Measurements from ENCODE around the gene HYAL3.

Gene HYAL3

DNA sequence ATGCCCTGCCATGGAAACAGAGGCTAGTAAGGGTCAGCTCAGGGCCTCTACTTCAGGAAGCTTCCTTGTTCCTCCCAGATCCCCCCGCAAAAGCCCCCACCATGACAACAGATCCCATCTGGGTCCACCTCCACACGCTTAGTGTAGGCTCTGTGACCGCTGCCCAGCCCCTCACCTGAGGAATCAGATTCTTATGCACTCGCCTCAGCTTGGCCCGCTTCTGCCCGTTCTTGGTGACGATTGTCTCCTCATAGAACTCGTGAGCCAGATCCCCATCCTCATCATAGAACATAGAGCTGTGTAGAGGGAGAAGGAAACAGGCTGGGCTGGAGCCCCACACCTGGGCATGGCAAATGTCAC is 27.0 kb upstream of the HYAL3 start:
- Histone ChIP-seq H3K4me3 (ENCODE audit: low read length) (no peak overlapping the region), H3K9ac (ENCODE audit: low read length) (no peak overlapping the region), H2AK5ac (ENCODE audit: low read length) (no peak overlapping the region), H2BK5ac (ENCODE audit: low read length) (no peak overlapping the region), H3K18ac (ENCODE audit: low read length) (no peak overlapping the region), H4K8ac (ENCODE audit: low read depth, low read length) (no peak overlapping the region), H2BK15ac (replicated peaks; ENCODE audit: low read depth) (no peak overlapping the region), H3K4ac (ENCODE audit: low read depth, low read length) (no peak overlapping the region), H3K4me1 (ENCODE audit: control insufficient read depth, low read depth, low read length) (peaks cover 7% of the 10 kb centered on the region), H4K5ac (ENCODE audit: low read length) (no peak overlapping the region), H2BK120ac (ENCODE audit: low read depth, low read length) (no peak overlapping the region), H3K27ac (ENCODE audit: low read depth, low read length) (no peak overlapping the region), H3K4me2 (ENCODE audit: low read length) (no peak overlapping the region), H3K79me1 (ENCODE audit: low read length) (peaks cover 6% of the 10 kb centered on the region), H3K27me3 (ENCODE audit: insufficient read depth, low read length, poor library complexity) (no peaks in the 10 kb centered on the region), H3K23ac (ENCODE audit: low read length) (no peak overlapping the region), H3K79me2 (ENCODE audit: control insufficient read depth, insufficient read depth, low read length) (peaks cover 11% of the 10 kb centered on the region), H3K36me3 (ENCODE audit: control insufficient read depth, insufficient read depth, low read length) (peaks cover 10% of the 10 kb centered on the region), H3K56ac (ENCODE audit: low read length) (no peak overlapping the region)
- no peak for DNase-seq
- no CpG with 5 or more reads among the region's 8 CpGs for WGBS (ENCODE audit: extremely low coverage, insufficient coverage, low lambda C conversion rate)

DNA sequence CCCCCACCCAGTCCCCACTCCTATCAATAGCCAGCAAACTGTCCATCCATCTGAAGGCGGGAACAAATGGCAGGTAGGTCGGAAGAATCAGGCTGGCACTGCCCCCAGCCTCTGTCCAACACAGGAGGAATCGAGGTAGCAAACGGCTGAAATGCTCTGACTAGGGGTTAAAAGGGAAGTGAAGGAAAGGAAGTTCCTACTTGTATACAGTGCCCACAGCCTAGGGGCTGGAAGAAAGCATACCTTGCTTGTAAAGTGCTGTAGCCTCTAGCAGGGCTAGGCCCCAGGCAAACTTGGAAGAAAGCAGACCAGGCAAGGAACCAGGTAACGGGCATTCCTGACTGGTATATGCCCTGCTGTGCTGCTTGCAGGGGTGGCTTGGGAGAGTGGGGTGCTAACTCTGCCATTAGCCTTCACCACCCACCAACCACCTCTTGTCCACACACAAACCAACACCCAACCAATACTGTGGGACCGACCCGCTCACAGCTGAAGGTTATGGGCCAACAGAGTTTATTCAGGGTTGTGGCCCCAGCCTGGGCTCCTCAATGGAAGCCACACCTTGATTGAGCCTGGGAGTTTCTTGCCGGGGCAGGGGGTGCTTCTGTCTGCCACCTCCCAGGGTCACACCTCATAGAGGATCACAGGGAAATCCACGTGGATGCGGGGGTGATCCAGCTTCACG is 26.4 kb upstream of the HYAL3 start:
- H3K9ac ChIP-seq (ENCODE audit: low read length) = no peak overlapping the region
- no CpG with 5 or more reads among the region's 11 CpGs for WGBS (ENCODE audit: extremely low coverage, insufficient coverage, low lambda C conversion rate)

DNA sequence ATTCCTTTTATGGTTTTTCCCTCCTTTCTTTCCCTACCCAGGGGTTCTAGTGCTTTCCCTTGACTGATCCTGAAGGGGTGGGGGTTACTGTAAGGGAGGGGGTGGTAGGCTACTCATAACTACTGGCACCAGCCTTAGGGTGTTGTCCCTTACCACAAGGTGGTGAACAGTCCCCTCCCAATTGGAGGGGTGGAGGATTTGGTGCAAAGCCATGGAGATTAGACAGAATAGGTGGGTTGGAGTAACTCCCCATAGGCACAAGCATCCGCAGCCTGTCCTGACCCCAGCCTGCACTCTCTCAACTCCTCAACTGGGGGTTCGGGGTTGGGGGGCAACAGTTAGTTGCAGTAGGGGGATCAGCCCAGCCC is 25.9 kb upstream of the HYAL3 start:
- Histone ChIP-seq H3K79me1 (ENCODE audit: low read length) (peaks cover 12% of the 10 kb centered on the region), H3K27ac (ENCODE audit: low read depth, low read length) (no peak overlapping the region), H3K4me3 (ENCODE audit: low read length) (no peak overlapping the region), H3K4ac (ENCODE audit: low read depth, low read length) (no peak overlapping the region), H3K36me3 (ENCODE audit: control insufficient read depth, insufficient read depth, low read length) (peaks cover 6% of the 10 kb centered on the region), H3K23ac (ENCODE audit: low read length) (no peak overlapping the region), H2AK5ac (ENCODE audit: low read length) (no peak overlapping the region), H3K18ac (ENCODE audit: low read length) (no peak overlapping the region), H3K4me2 (ENCODE audit: low read length) (no peak overlapping the region), H3K56ac (ENCODE audit: low read length) (no peak overlapping the region), H2BK5ac (ENCODE audit: low read length) (no peak overlapping the region), H4K8ac (ENCODE audit: low read depth, low read length) (no peak overlapping the region), H3K27me3 (ENCODE audit: insufficient read depth, low read length, poor library complexity) (no peaks in the 10 kb centered on the region), H2BK120ac (ENCODE audit: low read depth, low read length) (no peak overlapping the region), H3K4me1 (ENCODE audit: control insufficient read depth, low read depth, low read length) (peaks cover 11% of the 10 kb centered on the region), H4K5ac (ENCODE audit: low read length) (no peak overlapping the region), H3K9ac (ENCODE audit: low read length) (no peak overlapping the region), H2BK15ac (replicated peaks; ENCODE audit: low read depth) (no peak overlapping the region), H3K79me2 (ENCODE audit: control insufficient read depth, insufficient read depth, low read length) (peaks cover 19% of the 10 kb centered on the region)
- no CpG with 5 or more reads among the region's 2 CpGs for WGBS (ENCODE audit: extremely low coverage, insufficient coverage, low lambda C conversion rate)
- DNase-seq = no peak

More for the DNA sequence above, 26.4 kb upstream of the HYAL3 start:
- Histone ChIP-seq H2BK15ac (replicated peaks; ENCODE audit: low read depth) (no peak overlapping the region), H3K79me2 (ENCODE audit: control insufficient read depth, insufficient read depth, low read length) (peaks cover 14% of the 10 kb centered on the region), H3K56ac (ENCODE audit: low read length) (no peak overlapping the region), H3K18ac (ENCODE audit: low read length) (no peak overlapping the region), H3K36me3 (ENCODE audit: control insufficient read depth, insufficient read depth, low read length) (peaks cover 8% of the 10 kb centered on the region), H2AK5ac (ENCODE audit: low read length) (no peak overlapping the region), H2BK5ac (ENCODE audit: low read length) (no peak overlapping the region), H3K4me1 (ENCODE audit: control insufficient read depth, low read depth, low read length) (peaks cover 7% of the 10 kb centered on the region), H2BK120ac (ENCODE audit: low read depth, low read length) (no peak overlapping the region), H4K8ac (ENCODE audit: low read depth, low read length) (no peak overlapping the region), H3K27me3 (ENCODE audit: insufficient read depth, low read length, poor library complexity) (no peaks in the 10 kb centered on the region), H3K4ac (ENCODE audit: low read depth, low read length) (no peak overlapping the region), H3K79me1 (ENCODE audit: low read length) (peaks cover 8% of the 10 kb centered on the region), H3K4me2 (ENCODE audit: low read length) (no peak overlapping the region), H3K23ac (ENCODE audit: low read length) (no peak overlapping the region), H3K27ac (ENCODE audit: low read depth, low read length) (no peak overlapping the region), H3K4me3 (ENCODE audit: low read length) (no peak overlapping the region), H4K5ac (ENCODE audit: low read length) (no peak overlapping the region)
- DNase-seq = no peak

GRCh38 chr3:50324351-50325112 is 25.3 kb upstream of the HYAL3 start:
- Histone ChIP-seq H3K4me1 (ENCODE audit: control insufficient read depth, low read depth, low read length) (peaks cover 14% of the 10 kb centered on the region), H3K23ac (ENCODE audit: low read length) (no peak overlapping the region), H2BK15ac (replicated peaks; ENCODE audit: low read depth) (no peak overlapping the region), H4K8ac (ENCODE audit: low read depth, low read length) (no peak overlapping the region), H2BK120ac (ENCODE audit: low read depth, low read length) (no peak overlapping the region), H3K27me3 (ENCODE audit: insufficient read depth, low read length, poor library complexity) (no peaks in the 10 kb centered on the region), H3K4me2 (ENCODE audit: low read length) (no peak overlapping the region), H3K79me2 (ENCODE audit: control insufficient read depth, insufficient read depth, low read length) (peaks cover 24% of the 10 kb centered on the region), H3K18ac (ENCODE audit: low read length) (no peak overlapping the region), H3K56ac (ENCODE audit: low read length) (peak overlapping the region; percentile 35), H2AK5ac (ENCODE audit: low read length) (peak overlapping the region; percentile 20), H3K4me3 (ENCODE audit: low read length) (no peak overlapping the region), H4K5ac (ENCODE audit: low read length) (no peak overlapping the region), H3K9ac (ENCODE audit: low read length) (peak overlapping the region; percentile 2), H3K4ac (ENCODE audit: low read depth, low read length) (no peak overlapping the region), H3K27ac (ENCODE audit: low read depth, low read length) (no peak overlapping the region), H2BK5ac (ENCODE audit: low read length) (no peak overlapping the region), H3K79me1 (ENCODE audit: low read length) (peaks cover 18% of the 10 kb centered on the region), H3K36me3 (ENCODE audit: control insufficient read depth, insufficient read depth, low read length) (peaks cover 8% of the 10 kb centered on the region)
- WGBS (ENCODE audit: extremely low coverage, insufficient coverage, low lambda C conversion rate) = no CpG with 5 or more reads among the region's 4 CpGs
- DNase-seq = peak; percentile 93

DNA sequence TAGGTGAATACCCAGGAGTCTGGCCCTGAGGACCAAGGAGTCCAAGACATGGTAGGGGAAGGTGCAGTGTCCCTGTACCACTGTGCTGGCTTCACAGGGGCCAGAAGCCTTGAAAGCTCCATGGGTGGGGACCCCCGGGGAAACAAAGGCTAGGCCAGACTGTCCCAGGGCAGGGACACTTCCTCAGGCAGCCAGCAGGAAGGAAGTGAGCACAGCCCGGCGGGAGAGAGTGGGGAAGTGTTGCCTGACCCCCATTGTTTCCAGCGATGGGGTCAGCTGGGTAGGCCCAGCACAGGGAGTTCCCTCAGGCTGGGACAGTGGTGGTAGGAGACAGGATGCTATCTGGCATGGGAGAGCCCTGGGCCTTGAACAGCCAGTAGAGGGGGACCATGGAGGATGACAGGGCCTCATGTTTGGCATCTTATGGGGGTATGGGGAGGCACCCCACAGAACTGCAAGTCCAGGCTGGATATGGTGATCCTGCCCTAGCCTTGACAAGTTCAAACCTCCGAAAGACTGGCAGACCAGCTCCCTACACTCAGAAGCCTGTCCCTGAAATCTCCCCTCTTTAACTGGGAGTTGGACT is 24.5 kb upstream of the HYAL3 start:
- DNase-seq = no peak
- Histone ChIP-seq H3K79me1 (ENCODE audit: low read length) (peaks cover 23% of the 10 kb centered on the region), H3K4me3 (ENCODE audit: low read length) (no peak overlapping the region), H2BK5ac (ENCODE audit: low read length) (no peak overlapping the region), H2AK5ac (ENCODE audit: low read length) (no peak overlapping the region), H3K23ac (ENCODE audit: low read length) (no peak overlapping the region), H3K9ac (ENCODE audit: low read length) (peak overlapping the region; percentile 3), H3K36me3 (ENCODE audit: control insufficient read depth, insufficient read depth, low read length) (peaks cover 9% of the 10 kb centered on the region), H2BK120ac (ENCODE audit: low read depth, low read length) (no peak overlapping the region), H3K27ac (ENCODE audit: low read depth, low read length) (no peak overlapping the region), H3K18ac (ENCODE audit: low read length) (no peak overlapping the region), H3K4me2 (ENCODE audit: low read length) (no peak overlapping the region), H3K79me2 (ENCODE audit: control insufficient read depth, insufficient read depth, low read length) (peaks cover 32% of the 10 kb centered on the region), H3K27me3 (ENCODE audit: insufficient read depth, low read length, poor library complexity) (no peaks in the 10 kb centered on the region), H3K56ac (ENCODE audit: low read length) (peak overlapping the region; percentile 96), H4K5ac (ENCODE audit: low read length) (no peak overlapping the region), H3K4me1 (ENCODE audit: control insufficient read depth, low read depth, low read length) (peaks cover 14% of the 10 kb centered on the region), H4K8ac (ENCODE audit: low read depth, low read length) (no peak overlapping the region), H3K4ac (ENCODE audit: low read depth, low read length) (no peak overlapping the region), H2BK15ac (replicated peaks; ENCODE audit: low read depth) (no peak overlapping the region)
- no CpG with 5 or more reads among the region's 5 CpGs for WGBS (ENCODE audit: extremely low coverage, insufficient coverage, low lambda C conversion rate)

Data from mesendoderm (in vitro differentiated cells).